Natural killer cell (primary cell): ENCODE results near the gene AKIP1. TPM values are rescaled to one million over a fixed set of nuclear protein-coding genes. Genes with fewer than 3 reads are reported as not detected.
"Not testable (repeated sequence)": the region's sequence is repeated elsewhere in the genome, so short reads cannot be mapped to it uniquely, and the experiment has no call there.

ENCODE experiments used
- ATAC-seq, 3 donors: fragments of 150-1000 bp in 2 of 3; fragments of 200-7000 bp in 1 of 3; cut with Tn5 transposase; 1 replicate in 1 of 3; 2 replicates in 2 of 3; pipeline ENCODE4 v1.10.0; 2021; ENCODE audit warnings: mild to moderate bottlenecking in 2 of 3, moderate library complexity in 2 of 3
- DNase-seq, 2 donors: peaks; one replicate each; pipeline versions ENCODE4 v3.0.0 to v3.0.0-alpha.2; 2013 to 2021; ENCODE audit warnings: mixed read lengths in 1 of 2
- H3K27ac ChIP-seq: one replicate; pipeline ENCODE4 v1.5.1; 2013; ENCODE audit warnings: mild to moderate bottlenecking, low read length
- H3K27me3 ChIP-seq: one replicate; pipeline ENCODE4 v1.6.1; 2013; ENCODE audit warnings: low read length; ENCODE audit not compliant: control insufficient read depth, insufficient read depth
- H3K36me3 ChIP-seq: one replicate; pipeline ENCODE4 v1.6.1; 2013; ENCODE audit warnings: low read length; ENCODE audit not compliant: control insufficient read depth, insufficient read depth
- H3K4me1 ChIP-seq: one replicate; pipeline ENCODE4 v1.6.1; 2013; ENCODE audit warnings: low read length; ENCODE audit not compliant: control insufficient read depth, insufficient read depth
- H3K4me3 ChIP-seq: one replicate; pipeline ENCODE4 v1.5.1; 2013; ENCODE audit warnings: low read length
- H3K9me3 ChIP-seq: one replicate; pipeline ENCODE4 v1.6.1; 2013; ENCODE audit warnings: low read length; ENCODE audit not compliant: control insufficient read depth, insufficient read depth
- H3K27ac Mint-ChIP-seq, 2 donors: one replicate each; pipeline ENCODE4 v1.8.0; 2022; ENCODE audit warnings: mild to moderate bottlenecking in 2 of 2, mixed read lengths in 2 of 2, moderate library complexity in 1 of 2
- H3K27me3 Mint-ChIP-seq, 2 donors: one replicate each; pipeline ENCODE4 v1.8.0; 2022; ENCODE audit warnings: low read depth in 2 of 2, mixed read lengths in 2 of 2
- H3K36me3 Mint-ChIP-seq: one replicate; pipeline ENCODE4 v1.8.0; 2022; ENCODE audit warnings: mixed read lengths
- H3K4me1 Mint-ChIP-seq, 2 donors: one replicate each; pipeline ENCODE4 v1.8.0; 2022; ENCODE audit warnings: mixed read lengths in 2 of 2
- H3K4me3 Mint-ChIP-seq: one replicate; pipeline ENCODE4 v1.8.0; 2022; ENCODE audit warnings: mild to moderate bottlenecking, moderate library complexity, mixed read lengths
- H3K9me3 Mint-ChIP-seq, 2 donors: one replicate each; pipeline ENCODE4 v1.8.0; 2022; ENCODE audit warnings: mixed read lengths in 2 of 2
- WGBS: methylation state at CpG from one replicate; pipeline ENCODE4 v1.1.7; 2013; ENCODE audit warnings: missing lambda C conversion rate; ENCODE audit not compliant: insufficient coverage; 5-methylcytosine and 5-hydroxymethylcytosine counted together
- intact Hi-C: fragments of 100-400 bp; cut with micrococcal nuclease; formaldehyde crosslinking; loops from one replicate; pipeline ENCODE4 v1.14.2; 2022
- total RNA-seq, 4 donors: library from RNA; stranded (reverse); fragments of 120-200 nt in 1 of 4; gene quantifications; one replicate each; pipeline versions ENCODE4 v1.2.3 to v1.2.4, GENCODE V29; 2013 to 2022
- TF ChIP-seq, protein P1 (sequence below): fragments of 200-600 bp; IDR thresholded peaks from one replicate; pipeline ENCODE4 v1.8.0; 2022; ENCODE audit warnings: antibody characterized with exemption

The AKIP1 gene
- total RNA-seq, 3 donors from 2014 or later (not counting 1 experiment from before 2014, with no cell fraction given): 4.0 to 7.0 (median 4.0) TPM

DNA sequence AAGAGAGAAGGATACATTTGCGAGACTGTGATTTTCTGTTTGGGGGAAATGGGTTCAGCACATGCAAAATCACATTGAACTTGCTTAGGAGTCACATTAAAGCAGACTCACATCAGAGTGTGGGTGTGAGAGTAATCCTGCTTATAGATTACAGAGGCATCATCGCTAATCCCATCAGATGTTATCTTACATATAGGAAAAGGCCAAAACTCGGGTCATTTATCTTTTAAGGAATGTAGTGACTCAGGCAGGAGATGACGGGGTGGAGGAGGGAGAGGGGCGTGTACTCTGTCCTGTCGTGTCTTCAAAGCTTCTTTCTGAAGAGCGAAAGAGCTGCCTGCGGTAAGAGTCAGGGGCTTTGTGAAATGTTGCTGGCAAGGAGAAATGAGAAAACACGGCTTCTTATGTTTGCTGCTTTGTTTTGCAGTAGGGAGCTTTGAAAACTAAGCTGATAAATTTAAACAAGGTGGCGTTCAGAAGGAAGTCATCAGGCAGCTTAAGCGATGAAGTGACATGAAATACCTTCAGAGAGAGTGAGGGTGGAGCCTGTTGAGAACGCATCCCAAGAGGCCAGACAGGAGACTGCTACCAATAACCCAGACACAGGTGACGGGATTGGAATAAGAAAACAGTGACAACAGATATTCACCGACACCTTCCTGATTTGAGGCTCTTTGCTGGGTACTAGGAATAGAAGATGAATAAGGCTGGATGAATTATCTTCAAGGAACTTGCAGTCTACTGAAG, 23.9 kb downstream of the AKIP1 start:
- H3K4me3 ChIP-seq: no peak overlapping the region
- Mint-ChIP-seq H3K27me3 (peaks cover 4 to 9% of the 10 kb centered on the region in 2 donors), H3K36me3 (no peaks in the 10 kb centered on the region), H3K4me3 (no peak overlapping the region), H3K4me1 (no peaks in the 10 kb centered on the region), H3K9me3 (no peaks in the 10 kb centered on the region), H3K27ac (no peak overlapping the region)
- ATAC-seq (no peak), DNase-seq (no peak)
- intact Hi-C loops: no loop called here
- H3K27ac ChIP-seq: no peak overlapping the region
- no peaks in the 10 kb centered on the region for H3K4me1 ChIP-seq
- no peaks in the 10 kb centered on the region for H3K36me3 ChIP-seq
- TF ChIP-seq, protein P1, sequence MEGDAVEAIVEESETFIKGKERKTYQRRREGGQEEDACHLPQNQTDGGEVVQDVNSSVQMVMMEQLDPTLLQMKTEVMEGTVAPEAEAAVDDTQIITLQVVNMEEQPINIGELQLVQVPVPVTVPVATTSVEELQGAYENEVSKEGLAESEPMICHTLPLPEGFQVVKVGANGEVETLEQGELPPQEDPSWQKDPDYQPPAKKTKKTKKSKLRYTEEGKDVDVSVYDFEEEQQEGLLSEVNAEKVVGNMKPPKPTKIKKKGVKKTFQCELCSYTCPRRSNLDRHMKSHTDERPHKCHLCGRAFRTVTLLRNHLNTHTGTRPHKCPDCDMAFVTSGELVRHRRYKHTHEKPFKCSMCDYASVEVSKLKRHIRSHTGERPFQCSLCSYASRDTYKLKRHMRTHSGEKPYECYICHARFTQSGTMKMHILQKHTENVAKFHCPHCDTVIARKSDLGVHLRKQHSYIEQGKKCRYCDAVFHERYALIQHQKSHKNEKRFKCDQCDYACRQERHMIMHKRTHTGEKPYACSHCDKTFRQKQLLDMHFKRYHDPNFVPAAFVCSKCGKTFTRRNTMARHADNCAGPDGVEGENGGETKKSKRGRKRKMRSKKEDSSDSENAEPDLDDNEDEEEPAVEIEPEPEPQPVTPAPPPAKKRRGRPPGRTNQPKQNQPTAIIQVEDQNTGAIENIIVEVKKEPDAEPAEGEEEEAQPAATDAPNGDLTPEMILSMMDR: no peak
- H3K9me3 ChIP-seq: no peaks in the 10 kb centered on the region
- WGBS: 87% methylated on average over 14 of the region's 14 CpGs
- H3K27me3 ChIP-seq: no peaks in the 10 kb centered on the region

DNA sequence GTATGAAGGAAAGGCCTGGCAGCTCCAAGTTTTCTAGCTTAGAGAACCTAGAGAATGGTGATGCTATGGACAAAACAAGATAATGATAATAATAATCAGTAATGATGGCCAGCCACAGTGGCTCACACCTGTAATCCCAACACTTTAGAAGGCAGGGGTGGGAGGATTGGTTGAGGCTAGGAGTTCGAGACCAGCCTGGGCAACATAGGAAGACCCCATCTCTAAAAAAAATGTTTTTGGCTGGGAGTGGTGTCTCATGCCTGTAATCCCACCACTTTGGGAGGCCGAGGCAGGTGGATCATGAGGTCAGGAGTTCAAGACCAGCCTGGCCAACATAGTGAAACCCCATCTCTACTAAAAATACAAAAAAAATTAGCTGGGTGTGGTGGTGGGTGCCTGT, 24.8 kb downstream of the AKIP1 start:
- H3K9me3 ChIP-seq, DNase-seq, H3K27me3 ChIP-seq, H3K27ac ChIP-seq, H3K4me1 ChIP-seq, H3K4me3 Mint-ChIP-seq, H3K36me3 ChIP-seq, H3K27ac Mint-ChIP-seq, ATAC-seq, H3K36me3 Mint-ChIP-seq, H3K9me3 Mint-ChIP-seq, H3K4me3 ChIP-seq, H3K4me1 Mint-ChIP-seq, intact Hi-C loops: not testable (repeated sequence)
- WGBS: 100% methylated on average over 1 of the region's 2 CpGs
- peaks cover 9 to 10% of the 10 kb centered on the region in 2 donors for H3K27me3 Mint-ChIP-seq

DNA sequence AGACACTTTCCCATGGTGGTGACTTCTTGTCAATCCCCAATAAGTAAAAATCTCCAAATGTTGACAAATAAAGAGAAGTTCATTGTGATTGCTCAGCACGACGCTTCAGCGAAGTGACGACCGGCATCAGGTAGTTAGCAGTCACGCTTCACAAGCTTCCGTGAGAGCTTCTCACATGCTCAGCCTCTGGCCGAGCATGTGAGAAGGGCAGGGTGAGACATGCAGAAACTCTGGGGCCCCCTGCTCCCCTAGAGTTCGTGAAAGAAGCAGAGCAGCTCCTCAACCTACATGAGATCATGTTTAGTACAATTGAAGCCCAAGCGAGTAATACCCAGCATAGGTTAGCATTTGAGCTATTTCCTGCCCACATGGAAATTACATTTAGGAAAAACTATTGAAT, 26.2 kb downstream of the AKIP1 start:
- no peaks in the 10 kb centered on the region for H3K9me3 ChIP-seq
- ATAC-seq (no peak), DNase-seq (no peak)
- Mint-ChIP-seq H3K27ac (no peak overlapping the region), H3K4me3 (no peak overlapping the region), H3K27me3 (peaks cover 16 to 18% of the 10 kb centered on the region in 2 donors), H3K36me3 (no peaks in the 10 kb centered on the region), H3K9me3 (no peaks in the 10 kb centered on the region), H3K4me1 (no peaks in the 10 kb centered on the region)
- intact Hi-C loops: no loop called here
- H3K27ac ChIP-seq: no peak overlapping the region
- TF ChIP-seq, protein P1: no peak
- no peaks in the 10 kb centered on the region for H3K4me1 ChIP-seq
- 87% methylated on average over 10 of the region's 10 CpGs for WGBS
- H3K36me3 ChIP-seq: no peaks in the 10 kb centered on the region
- H3K4me3 ChIP-seq: no peak overlapping the region
- no peaks in the 10 kb centered on the region for H3K27me3 ChIP-seq

DNA sequence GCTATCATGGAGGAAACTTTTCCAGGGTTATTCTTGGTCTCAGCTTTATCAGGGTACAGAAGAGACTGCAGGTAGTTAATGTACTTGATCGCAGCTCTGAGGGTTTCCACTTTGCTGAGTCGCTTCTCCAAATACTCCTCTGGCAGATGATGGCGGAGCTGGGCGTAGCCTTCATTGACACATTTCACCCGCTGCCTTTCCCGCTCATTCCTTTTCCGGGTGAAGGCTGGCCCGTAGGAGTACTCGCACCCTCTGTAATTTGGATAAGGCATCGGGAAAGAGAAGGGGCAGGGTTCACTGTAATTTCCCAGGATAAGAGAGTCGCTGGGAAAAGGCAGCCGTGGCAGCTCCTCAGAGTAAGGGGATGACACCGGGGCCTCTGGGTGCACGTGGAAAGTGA, 26.7 kb downstream of the AKIP1 start:
- no peak overlapping the region for H3K27ac ChIP-seq
- no peak overlapping the region for H3K27ac Mint-ChIP-seq
- DNase-seq (no peak), ATAC-seq (no peak)
- H3K4me3 ChIP-seq: no peak overlapping the region
- H3K27me3 Mint-ChIP-seq: peaks cover 16 to 23% of the 10 kb centered on the region in 2 donors
- H3K4me1 Mint-ChIP-seq: no peaks in the 10 kb centered on the region
- H3K9me3 ChIP-seq: no peaks in the 10 kb centered on the region
- TF ChIP-seq, protein P1: no peak
- WGBS: 94% methylated on average over 13 of the region's 14 CpGs
- H3K36me3 Mint-ChIP-seq: no peaks in the 10 kb centered on the region
- no peaks in the 10 kb centered on the region for H3K9me3 Mint-ChIP-seq
- intact Hi-C loops: no loop called here
- no peaks in the 10 kb centered on the region for H3K4me1 ChIP-seq
- no peaks in the 10 kb centered on the region for H3K36me3 ChIP-seq
- no peaks in the 10 kb centered on the region for H3K27me3 ChIP-seq
- no peak overlapping the region for H3K4me3 Mint-ChIP-seq
